ENCODE measurements around the gene KRT78.

The KRT78 gene

DNA sequence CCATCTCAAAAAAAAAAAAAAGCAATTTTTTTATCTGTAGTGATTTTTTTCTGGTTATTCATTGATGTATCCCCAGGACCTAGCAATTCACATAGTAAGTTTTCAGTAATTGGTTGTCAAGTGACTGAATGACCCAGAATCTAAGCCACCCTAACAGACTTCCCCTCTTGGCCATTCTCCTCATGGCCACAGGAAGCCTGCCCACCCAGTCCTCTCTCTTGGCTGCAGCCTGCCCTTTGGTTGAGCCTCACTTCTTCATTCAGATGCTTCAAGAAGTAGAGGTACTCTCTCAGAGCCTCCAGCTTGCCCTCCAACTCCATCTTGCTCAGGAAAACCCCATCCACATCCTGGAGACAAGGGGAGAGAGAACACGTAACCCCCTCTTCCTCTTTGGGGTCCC lies 2.8 kb downstream of the KRT78 start:
- no peak for TF ChIP-seq ZFX (IDR thresholded peaks at IDR 0.05; ENCODE audit: borderline replicate concordance)
- TF ChIP-seq, protein P1, sequence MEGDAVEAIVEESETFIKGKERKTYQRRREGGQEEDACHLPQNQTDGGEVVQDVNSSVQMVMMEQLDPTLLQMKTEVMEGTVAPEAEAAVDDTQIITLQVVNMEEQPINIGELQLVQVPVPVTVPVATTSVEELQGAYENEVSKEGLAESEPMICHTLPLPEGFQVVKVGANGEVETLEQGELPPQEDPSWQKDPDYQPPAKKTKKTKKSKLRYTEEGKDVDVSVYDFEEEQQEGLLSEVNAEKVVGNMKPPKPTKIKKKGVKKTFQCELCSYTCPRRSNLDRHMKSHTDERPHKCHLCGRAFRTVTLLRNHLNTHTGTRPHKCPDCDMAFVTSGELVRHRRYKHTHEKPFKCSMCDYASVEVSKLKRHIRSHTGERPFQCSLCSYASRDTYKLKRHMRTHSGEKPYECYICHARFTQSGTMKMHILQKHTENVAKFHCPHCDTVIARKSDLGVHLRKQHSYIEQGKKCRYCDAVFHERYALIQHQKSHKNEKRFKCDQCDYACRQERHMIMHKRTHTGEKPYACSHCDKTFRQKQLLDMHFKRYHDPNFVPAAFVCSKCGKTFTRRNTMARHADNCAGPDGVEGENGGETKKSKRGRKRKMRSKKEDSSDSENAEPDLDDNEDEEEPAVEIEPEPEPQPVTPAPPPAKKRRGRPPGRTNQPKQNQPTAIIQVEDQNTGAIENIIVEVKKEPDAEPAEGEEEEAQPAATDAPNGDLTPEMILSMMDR (IDR thresholded peaks at IDR 0.05) = no peak
- H3K27ac ChIP-seq = no peak overlapping the region

DNA sequence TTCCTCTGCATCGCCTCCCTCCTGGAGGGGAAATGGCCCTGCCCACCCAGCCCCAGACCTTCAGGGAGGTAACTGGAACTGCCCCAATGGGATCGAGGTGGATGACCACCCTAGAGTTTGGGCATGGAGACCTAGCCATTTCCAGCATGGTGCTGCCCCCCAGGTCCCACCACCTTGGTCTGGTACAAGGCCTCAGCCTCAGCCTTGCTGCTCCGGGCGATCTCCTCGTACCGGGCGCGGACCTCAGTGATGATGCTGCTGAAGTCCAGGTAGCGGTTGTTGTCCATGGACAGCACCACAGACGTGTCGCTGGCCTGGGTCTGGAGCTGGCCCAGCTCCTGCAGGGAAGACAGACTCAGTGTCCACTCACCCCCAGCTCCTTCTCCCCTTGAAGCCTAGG lies 4.4 kb downstream of the KRT78 start:
- no peak for TF ChIP-seq ZFX (IDR thresholded peaks at IDR 0.05; ENCODE audit: borderline replicate concordance)
- TF ChIP-seq, protein P1 (IDR thresholded peaks at IDR 0.05) = no peak
- H3K27ac ChIP-seq = no peak overlapping the region

DNA sequence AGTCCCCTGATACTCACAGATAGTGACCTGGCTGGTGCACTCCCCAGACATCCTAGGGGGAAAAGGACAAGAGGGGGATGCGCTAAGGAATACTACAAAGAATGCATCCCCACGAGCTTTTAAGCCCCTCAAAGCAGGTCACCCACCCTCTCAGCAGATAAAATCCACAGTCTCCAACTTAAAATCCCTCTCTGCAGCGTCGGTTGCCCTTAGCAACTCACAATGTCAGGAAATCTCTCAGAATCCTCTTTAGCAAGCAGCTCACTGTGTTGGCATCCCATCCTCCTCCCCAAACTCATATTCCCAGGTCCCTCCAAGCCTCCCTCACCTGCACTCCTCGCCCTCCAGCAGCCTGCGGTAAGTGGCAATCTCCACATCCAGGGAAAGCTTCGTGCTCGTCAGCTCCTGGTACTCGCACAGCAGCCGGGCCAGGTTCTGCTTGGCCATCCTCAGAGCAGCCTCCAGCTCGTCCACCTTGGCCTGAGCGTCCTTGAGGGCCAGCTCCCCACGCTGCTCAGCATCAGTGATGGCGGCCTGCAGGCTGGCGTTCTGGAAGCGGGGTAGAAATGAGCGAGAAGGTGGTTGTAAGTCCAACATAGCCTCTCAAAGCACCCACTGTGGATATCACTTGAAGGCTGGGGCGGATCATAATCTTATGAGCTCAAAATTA lies 9.2 kb downstream of the KRT78 start:
- H3K27ac ChIP-seq = no peak overlapping the region

DNA sequence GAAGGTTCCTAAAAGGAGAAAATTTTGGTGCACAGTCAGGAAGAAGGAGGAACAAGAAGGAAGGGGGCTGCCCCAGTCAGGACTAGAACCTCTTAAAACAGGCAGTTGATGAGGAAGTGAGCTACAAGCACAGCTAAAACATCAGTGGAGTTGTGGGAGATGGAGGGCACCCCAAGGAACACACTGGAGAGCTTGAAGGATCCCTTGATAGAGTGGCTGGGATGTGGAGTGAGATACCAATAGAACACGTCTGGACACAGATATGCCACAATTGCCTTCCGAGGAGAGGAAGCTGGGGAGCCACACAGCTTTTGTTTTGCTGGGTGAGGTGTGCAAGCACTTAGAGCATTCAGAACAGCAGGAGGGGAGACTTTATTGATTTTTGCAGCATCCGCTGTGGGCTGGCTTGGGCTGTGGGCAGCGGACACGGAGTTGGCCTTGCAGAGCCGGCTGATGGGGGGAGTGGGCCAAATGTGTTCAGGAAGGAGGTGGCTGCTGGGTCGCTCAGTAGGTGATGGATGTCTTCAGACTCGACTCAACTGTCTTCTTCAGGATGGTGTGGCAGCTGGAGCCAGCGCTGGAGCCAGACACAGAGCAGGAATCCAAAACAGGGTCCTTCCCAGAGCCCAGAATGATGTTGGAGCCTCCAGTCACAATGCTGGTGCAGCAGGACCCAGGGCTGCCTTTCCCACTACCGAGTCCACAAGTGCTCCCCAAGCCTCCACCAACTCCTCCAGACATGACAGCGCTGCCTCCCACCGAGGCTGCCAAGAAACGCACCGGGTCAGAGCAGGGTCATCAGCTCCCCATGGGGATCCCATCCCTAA lies 10.0 kb downstream of the KRT78 start:
- H3K27ac ChIP-seq = no peak overlapping the region
- no peak for TF ChIP-seq ZFX (IDR thresholded peaks at IDR 0.05; ENCODE audit: borderline replicate concordance)
- TF ChIP-seq, protein P1 (IDR thresholded peaks at IDR 0.05) = no peak

More for the DNA sequence above, 9.2 kb downstream of the KRT78 start:
- no peak for TF ChIP-seq ZFX (IDR thresholded peaks at IDR 0.05; ENCODE audit: borderline replicate concordance)
- TF ChIP-seq, protein P1 (IDR thresholded peaks at IDR 0.05) = no peak

DNA sequence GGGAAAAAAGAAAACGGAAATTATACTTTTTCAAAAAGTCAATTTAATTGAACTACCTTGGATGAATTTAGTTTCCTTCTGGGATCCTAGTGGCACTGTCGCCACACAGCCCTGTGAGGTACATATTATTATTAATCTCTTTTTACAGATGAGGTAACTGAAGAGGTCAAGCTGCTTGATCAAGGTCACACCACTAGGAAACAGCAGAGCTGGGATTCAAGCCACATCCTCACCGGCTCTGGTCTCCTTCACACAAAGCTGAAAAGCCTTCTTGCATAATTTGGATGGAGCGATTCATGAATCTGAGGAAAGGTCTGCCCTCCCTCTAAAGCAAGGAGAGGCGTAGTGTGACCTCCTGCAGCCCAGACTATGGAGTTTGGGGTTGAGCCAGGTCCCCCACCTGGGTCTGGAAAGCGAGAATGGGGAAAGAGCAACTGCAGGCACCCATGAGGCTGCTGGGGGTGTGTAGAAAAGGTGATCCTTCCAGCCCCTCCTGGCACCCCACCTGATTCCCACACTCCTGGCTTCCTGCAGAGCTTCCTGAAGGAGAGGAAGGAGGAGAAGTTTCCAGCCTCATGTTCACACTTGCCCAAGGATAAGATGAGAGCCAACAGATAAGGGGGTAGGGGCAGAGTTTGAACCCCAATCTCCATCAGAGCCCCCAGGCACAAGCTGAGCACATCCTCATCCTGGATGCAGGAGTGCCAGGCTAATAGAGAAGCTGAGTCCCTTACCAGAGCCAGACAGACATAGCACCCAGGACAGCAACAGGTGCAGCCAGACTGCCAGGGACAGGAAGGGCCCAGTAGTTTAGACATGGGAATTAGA lies 10.8 kb downstream of the KRT78 start:
- H3K27ac ChIP-seq = no peak overlapping the region
- TF ChIP-seq, protein P1 (IDR thresholded peaks at IDR 0.05) = no peak
- no peak for TF ChIP-seq ZFX (IDR thresholded peaks at IDR 0.05; ENCODE audit: borderline replicate concordance)

DNA sequence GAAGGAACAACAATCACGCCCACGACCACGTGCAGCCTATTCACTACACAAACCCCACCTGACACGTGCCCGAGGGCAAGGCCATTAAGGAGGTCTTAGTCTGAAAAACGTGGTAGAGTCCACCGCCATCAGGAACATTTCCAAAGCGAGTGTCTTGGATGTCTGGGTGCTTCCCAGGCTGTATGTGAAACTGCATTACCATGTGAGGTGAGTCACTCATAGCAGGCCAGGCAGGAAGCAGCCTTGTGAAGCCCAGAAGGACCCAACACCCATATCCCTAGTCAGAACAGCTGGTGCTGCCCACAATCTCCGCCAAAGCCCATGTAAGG lies 11.4 kb downstream of the KRT78 start:
- no peak overlapping the region for H3K27ac ChIP-seq
- TF ChIP-seq, protein P1 (IDR thresholded peaks at IDR 0.05) = no peak
- no peak for TF ChIP-seq ZFX (IDR thresholded peaks at IDR 0.05; ENCODE audit: borderline replicate concordance)

Data from 22Rv1 (cell line).